Thoracic aorta (tissue), 2 donors: ENCODE measurements around the gene TOR2A. TPM values are rescaled to one million over a fixed set of nuclear protein-coding genes. Genes with fewer than 3 reads are reported as not detected.

Source experiments
- ATAC-seq: fragments of 150-250 bp; one replicate; pipeline ENCODE4 v1.8.0; 2017; ENCODE audit warnings: low read depth; ENCODE audit not compliant: insufficient number of reproducible peaks, low FRiP score
- DNase-seq: peaks from one replicate; pipeline ENCODE4 v3.0.0-alpha.2; 2020; ENCODE audit warnings: low spot score
- H3K27ac ChIP-seq, 2 donors: fragments of 200-600 bp; sonication (generic); 1 replicate in 1 of 2; 2 replicates in 1 of 2; pipeline ENCODE4 v1.5.1; 2016; ENCODE audit warnings: mild to moderate bottlenecking in 2 of 2, moderate library complexity in 2 of 2
- H3K27me3 ChIP-seq: fragments of 200-600 bp; sonication (generic); replicated peaks from 2 replicates; pipeline ENCODE4 v1.6.0; 2016; ENCODE audit warnings: mild to moderate bottlenecking; ENCODE audit not compliant: insufficient read depth
- H3K36me3 ChIP-seq: fragments of 200-600 bp; sonication (generic); one replicate; pipeline ENCODE4 v1.5.1; 2016
- H3K4me1 ChIP-seq, 2 donors: fragments of 200-600 bp; sonication (generic); 1 replicate in 1 of 2; 2 replicates in 1 of 2; pipeline versions ENCODE4 v1.5.1 to v1.6.0; 2016; ENCODE audit warnings: low read depth in 2 of 2, mild to moderate bottlenecking in 1 of 2; ENCODE audit not compliant: control insufficient read depth in 1 of 2
- H3K4me3 ChIP-seq: fragments of 200-600 bp; sonication (generic); 2 replicates; pipeline ENCODE4 v1.5.1; 2016; ENCODE audit warnings: mild to moderate bottlenecking
- H3K9me3 ChIP-seq: fragments of 200-600 bp; sonication (generic); 2 replicates; pipeline ENCODE4 v1.5.1; 2016
- total RNA-seq, 2 donors: library from RNA; depleted of rRNA; stranded (reverse); fragments of >200 nt; gene quantifications; one replicate each; pipeline versions ENCODE4 v1.1.0 to v1.2.3, GENCODE V29; 2016
- TF ChIP-seq, protein P1 (sequence below): fragments of 200-600 bp; sonication (generic); IDR thresholded peaks from one replicate; pipeline ENCODE4 v1.5.1; 2019; ENCODE audit warnings: antibody characterized with exemption

The TOR2A gene
- total RNA-seq, 2 donors from 2014 or later = 14.5 to 16.9 TPM

DNA sequence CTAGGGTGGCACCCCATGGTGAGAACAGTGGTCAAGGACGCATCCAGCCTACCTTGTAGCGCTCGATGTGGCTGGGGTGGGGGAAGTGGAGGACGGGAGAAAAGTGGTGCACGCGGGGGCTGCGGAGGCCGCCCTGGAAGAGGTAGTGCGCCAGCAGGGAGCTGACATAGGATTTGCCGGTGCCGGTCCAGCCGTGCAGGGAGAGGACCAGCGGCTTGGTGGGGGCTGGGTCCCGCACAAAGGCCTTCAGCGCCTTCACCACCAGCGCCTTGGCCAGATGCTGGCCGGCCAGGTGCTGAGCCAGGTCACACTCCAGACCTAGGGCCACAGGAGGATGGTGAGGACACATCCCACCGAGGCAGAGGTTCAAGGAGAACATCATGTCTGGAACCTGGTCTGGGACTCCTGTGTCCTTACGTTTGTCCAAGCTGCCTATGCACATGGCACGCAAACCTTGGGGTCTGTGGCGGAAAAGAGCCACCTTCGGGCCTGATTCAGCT, 797 bp downstream of the TOR2A start:
- peak overlapping the region; percentile 94 for H3K27ac ChIP-seq
- no peak for ATAC-seq

DNA sequence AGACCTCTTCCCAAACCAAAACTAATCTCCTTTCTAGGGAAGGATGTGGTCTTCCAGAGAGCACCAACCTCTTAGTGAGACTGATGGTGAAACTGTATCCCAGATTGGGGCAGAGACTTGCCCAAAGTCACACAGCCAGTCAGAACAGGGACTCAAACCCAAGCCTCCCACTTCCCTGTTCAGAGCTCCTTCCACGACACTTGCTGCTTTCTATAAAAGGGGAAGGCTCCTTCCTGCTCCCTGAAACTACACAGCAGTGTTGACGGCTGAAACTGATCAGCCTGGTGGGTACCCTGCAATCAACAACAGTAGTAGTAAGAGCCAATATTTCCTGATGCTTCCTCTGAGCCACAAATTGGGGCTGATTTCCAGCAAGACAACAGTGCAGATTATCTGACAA, 1.5 kb downstream of the TOR2A start:
- no peaks in the 10 kb centered on the region for H3K27me3 ChIP-seq
- H3K4me1 ChIP-seq = peaks cover 4 to 11% of the 10 kb centered on the region in 2 donors
- H3K4me3 ChIP-seq = no peak overlapping the region
- no peak overlapping the region for H3K27ac ChIP-seq
- H3K9me3 ChIP-seq = no peaks in the 10 kb centered on the region
- no peaks in the 10 kb centered on the region for H3K36me3 ChIP-seq
- ATAC-seq = no peak
- TF ChIP-seq, protein P1, sequence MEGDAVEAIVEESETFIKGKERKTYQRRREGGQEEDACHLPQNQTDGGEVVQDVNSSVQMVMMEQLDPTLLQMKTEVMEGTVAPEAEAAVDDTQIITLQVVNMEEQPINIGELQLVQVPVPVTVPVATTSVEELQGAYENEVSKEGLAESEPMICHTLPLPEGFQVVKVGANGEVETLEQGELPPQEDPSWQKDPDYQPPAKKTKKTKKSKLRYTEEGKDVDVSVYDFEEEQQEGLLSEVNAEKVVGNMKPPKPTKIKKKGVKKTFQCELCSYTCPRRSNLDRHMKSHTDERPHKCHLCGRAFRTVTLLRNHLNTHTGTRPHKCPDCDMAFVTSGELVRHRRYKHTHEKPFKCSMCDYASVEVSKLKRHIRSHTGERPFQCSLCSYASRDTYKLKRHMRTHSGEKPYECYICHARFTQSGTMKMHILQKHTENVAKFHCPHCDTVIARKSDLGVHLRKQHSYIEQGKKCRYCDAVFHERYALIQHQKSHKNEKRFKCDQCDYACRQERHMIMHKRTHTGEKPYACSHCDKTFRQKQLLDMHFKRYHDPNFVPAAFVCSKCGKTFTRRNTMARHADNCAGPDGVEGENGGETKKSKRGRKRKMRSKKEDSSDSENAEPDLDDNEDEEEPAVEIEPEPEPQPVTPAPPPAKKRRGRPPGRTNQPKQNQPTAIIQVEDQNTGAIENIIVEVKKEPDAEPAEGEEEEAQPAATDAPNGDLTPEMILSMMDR = no peak
- no peak for DNase-seq

More for the DNA sequence above, 797 bp downstream of the TOR2A start:
- peak overlapping the region; percentile 85 for H3K4me3 ChIP-seq
- no peaks in the 10 kb centered on the region for H3K9me3 ChIP-seq
- TF ChIP-seq, protein P1 = no peak
- no peaks in the 10 kb centered on the region for H3K36me3 ChIP-seq
- no peaks in the 10 kb centered on the region for H3K27me3 ChIP-seq
- DNase-seq = no peak
- H3K4me1 ChIP-seq = peaks cover 4 to 11% of the 10 kb centered on the region in 2 donors

GRCh38 chr9:127732444-127732843, 2.6 kb downstream of the TOR2A start:
- no peak overlapping the region for H3K4me3 ChIP-seq
- H3K27ac ChIP-seq = no peak overlapping the region
- H3K27me3 ChIP-seq = no peaks in the 10 kb centered on the region
- no peaks in the 10 kb centered on the region for H3K36me3 ChIP-seq
- H3K4me1 ChIP-seq = peaks cover 4 to 11% of the 10 kb centered on the region in 2 donors
- no peak for DNase-seq
- H3K9me3 ChIP-seq = no peaks in the 10 kb centered on the region
- TF ChIP-seq, protein P1 = no peak
- ATAC-seq = no peak

- H3K27me3 ChIP-seq = no peaks in the 10 kb centered on the region
- ATAC-seq = no peak
- no peaks in the 10 kb centered on the region for H3K9me3 ChIP-seq
- no peak overlapping the region for H3K27ac ChIP-seq
- no peaks in the 10 kb centered on the region for H3K36me3 ChIP-seq
- TF ChIP-seq, protein P1 = no peak
- DNase-seq = no peak
- H3K4me1 ChIP-seq = peaks cover 4 to 11% of the 10 kb centered on the region in 2 donors
- no peak overlapping the region for H3K4me3 ChIP-seq
Measured at GRCh38 chr9:127731938-127732337, 3.2 kb downstream of the TOR2A start.

GRCh38 chr9:127730799-127731410, 4.2 kb downstream of the TOR2A start:
- Histone ChIP-seq H3K4me3 (no peak overlapping the region), H3K36me3 (no peaks in the 10 kb centered on the region), H3K9me3 (no peaks in the 10 kb centered on the region), H3K4me1 (peaks cover 4 to 11% of the 10 kb centered on the region in 2 donors), H3K27ac (no peak overlapping the region), H3K27me3 (no peaks in the 10 kb centered on the region)
- no peak for ATAC-seq
- TF ChIP-seq, protein P1 = no peak
- no peak for DNase-seq
